Lung (tissue), 12 donors: ENCODE measurements around the gene MAGEB1. TPM values are rescaled to one million over a fixed set of nuclear protein-coding genes. Genes with fewer than 3 reads are reported as not detected.

Source experiments
- ATAC-seq: fragments of 200-7000 bp; cut with Tn5 transposase; one replicate; pipeline ENCODE4 v1.9.1; 2020; ENCODE audit warnings: moderate number of reproducible peaks; ENCODE audit not compliant: insufficient read depth, low FRiP score
- DNase-seq, 3 donors: peaks; one replicate each; pipeline ENCODE4 v3.0.0-alpha.2; 2013 to 2017
- H3K27ac ChIP-seq, 2 donors: one replicate each; pipeline ENCODE4 v1.5.1; 2013; ENCODE audit warnings: mild to moderate bottlenecking in 2 of 2, moderate library complexity in 2 of 2, control low read depth in 1 of 2, inconsistent platforms in 1 of 2, low read depth in 1 of 2, low read length in 1 of 2
- H3K27me3 ChIP-seq, 3 donors: one replicate each; pipeline ENCODE4 v1.5.1; 2013; ENCODE audit warnings: low read length in 2 of 3; ENCODE audit not compliant: control insufficient read depth in 3 of 3, insufficient read depth in 3 of 3
- H3K36me3 ChIP-seq, 4 donors: one replicate each; pipeline ENCODE4 v1.5.1; 2013; ENCODE audit warnings: low read length in 4 of 4, mild to moderate bottlenecking in 1 of 4, moderate library complexity in 1 of 4; ENCODE audit not compliant: control insufficient read depth in 4 of 4, insufficient read depth in 4 of 4
- H3K4me1 ChIP-seq, 5 donors: one replicate each; pipeline ENCODE4 v1.5.1; 2013; ENCODE audit warnings: low read length in 5 of 5, mild to moderate bottlenecking in 2 of 5, moderate library complexity in 1 of 5; ENCODE audit not compliant: control insufficient read depth in 5 of 5, insufficient read depth in 5 of 5
- H3K4me3 ChIP-seq: one replicate; pipeline ENCODE4 v1.5.1; 2013; ENCODE audit warnings: mild to moderate bottlenecking, control low read depth, moderate library complexity
- H3K9ac ChIP-seq, 2 donors: one replicate each; pipeline ENCODE4 v1.5.1; 2013; ENCODE audit warnings: low read length in 2 of 2, control low read depth in 1 of 2; ENCODE audit not compliant: insufficient read depth in 1 of 2
- H3K9me3 ChIP-seq, 4 donors: one replicate each; pipeline ENCODE4 v1.5.1; 2013; ENCODE audit warnings: low read length in 3 of 4, mild to moderate bottlenecking in 1 of 4, moderate library complexity in 1 of 4; ENCODE audit not compliant: control insufficient read depth in 4 of 4, insufficient read depth in 3 of 4
- WGBS, 2 donors: extraction: QIAGEN DNeasy Blood & Tissue Kit; methylation state at CpG; one replicate each; pipeline ENCODE4 v1.1.7; 2013; 5-methylcytosine and 5-hydroxymethylcytosine counted together
- polyA plus RNA-seq, 2 donors: library from polyadenylated mRNA; stranded (reverse); fragments of 200-250 nt; gene quantifications; one replicate each; pipeline ENCODE4 v1.2.1, GENCODE V29; 2013
- total RNA-seq, 2 donors: library from RNA; depleted of rRNA in 1 of 2; stranded (reverse); fragments of >200 nt in 1 of 2; gene quantifications; one replicate each; pipeline ENCODE4 v1.2.1, GENCODE V29; 2014 to 2021
- TF ChIP-seq, protein P1 (sequence below): IDR thresholded peaks from 2 replicates; pipeline ENCODE4 v1.5.1; 2012; ENCODE audit warnings: mild to moderate bottlenecking; ENCODE audit errors: control extremely low read depth, extremely low read depth
- donor health status: control.
- donor health status: control.
- donor health status: Bipolar disorder and iron deficiency.
- donor health status: healthy.
- donor health status: DM: yes; HTN: yes; CAD: no.

Gene MAGEB1
- total and polyA plus RNA-seq, 4 donors = not detected

DNA sequence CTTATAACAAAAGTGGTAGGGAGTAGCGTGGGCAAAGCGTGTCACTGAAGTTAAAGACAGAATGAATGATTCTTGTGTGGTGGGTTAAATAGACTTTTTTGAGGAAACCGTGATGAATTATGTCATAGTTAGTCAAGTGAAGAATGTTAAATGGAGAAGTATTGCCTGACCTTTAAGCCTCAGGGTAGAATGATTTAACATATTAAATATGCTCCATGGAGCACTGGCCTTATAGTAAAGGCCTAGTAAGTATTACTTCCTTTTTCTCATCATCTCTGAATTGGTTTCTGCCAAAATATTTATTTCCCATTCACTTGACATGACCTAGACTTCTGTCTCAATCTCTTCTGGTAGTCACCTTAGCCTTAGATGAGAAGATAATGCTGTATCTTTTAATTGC is 23.7 kb downstream of the MAGEB1 start:
- Histone ChIP-seq H3K4me3 (no peak overlapping the region), H3K4me1 (no peaks in the 10 kb centered on the region), H3K9ac (no peak overlapping the region), H3K27ac (no peak overlapping the region), H3K27me3 (peaks cover 0 to 11% (median 0%) of the 10 kb centered on the region in 3 donors), H3K9me3 (no peaks in the 10 kb centered on the region), H3K36me3 (no peaks in the 10 kb centered on the region)
- DNase-seq (no peak), ATAC-seq (no peak)
- WGBS, 2 donors = 77 to 95% methylated on average over 3 of the region's 3 CpGs
- TF ChIP-seq, protein P1, sequence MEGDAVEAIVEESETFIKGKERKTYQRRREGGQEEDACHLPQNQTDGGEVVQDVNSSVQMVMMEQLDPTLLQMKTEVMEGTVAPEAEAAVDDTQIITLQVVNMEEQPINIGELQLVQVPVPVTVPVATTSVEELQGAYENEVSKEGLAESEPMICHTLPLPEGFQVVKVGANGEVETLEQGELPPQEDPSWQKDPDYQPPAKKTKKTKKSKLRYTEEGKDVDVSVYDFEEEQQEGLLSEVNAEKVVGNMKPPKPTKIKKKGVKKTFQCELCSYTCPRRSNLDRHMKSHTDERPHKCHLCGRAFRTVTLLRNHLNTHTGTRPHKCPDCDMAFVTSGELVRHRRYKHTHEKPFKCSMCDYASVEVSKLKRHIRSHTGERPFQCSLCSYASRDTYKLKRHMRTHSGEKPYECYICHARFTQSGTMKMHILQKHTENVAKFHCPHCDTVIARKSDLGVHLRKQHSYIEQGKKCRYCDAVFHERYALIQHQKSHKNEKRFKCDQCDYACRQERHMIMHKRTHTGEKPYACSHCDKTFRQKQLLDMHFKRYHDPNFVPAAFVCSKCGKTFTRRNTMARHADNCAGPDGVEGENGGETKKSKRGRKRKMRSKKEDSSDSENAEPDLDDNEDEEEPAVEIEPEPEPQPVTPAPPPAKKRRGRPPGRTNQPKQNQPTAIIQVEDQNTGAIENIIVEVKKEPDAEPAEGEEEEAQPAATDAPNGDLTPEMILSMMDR = no peak

DNA sequence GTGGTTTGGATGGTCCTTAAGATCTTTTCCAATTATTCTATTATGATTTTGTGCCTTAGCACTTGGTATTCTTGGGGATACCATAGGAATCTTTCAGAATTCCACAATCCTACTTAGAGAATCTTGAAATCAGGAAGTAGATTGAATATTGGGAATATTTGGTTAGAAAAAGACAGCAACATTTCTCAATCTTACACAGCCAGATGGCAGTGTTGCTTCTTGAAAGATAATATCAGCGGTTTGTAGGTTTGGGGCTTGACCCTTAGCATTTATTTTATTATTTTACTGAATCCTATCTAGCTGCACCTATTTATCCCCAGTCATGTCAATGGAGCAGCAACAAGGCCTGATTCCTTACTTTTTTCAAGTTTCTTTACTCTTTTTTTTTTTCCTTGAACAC is 28.6 kb downstream of the MAGEB1 start:
- Histone ChIP-seq H3K9me3 (no peaks in the 10 kb centered on the region), H3K4me1 (no peaks in the 10 kb centered on the region), H3K36me3 (no peaks in the 10 kb centered on the region), H3K9ac (no peak overlapping the region), H3K4me3 (no peak overlapping the region), H3K27ac (no peak overlapping the region), H3K27me3 (peaks cover 0 to 10% (median 0%) of the 10 kb centered on the region in 3 donors)
- DNase-seq (peak in 2 of 3 donors; percentile 1 to 11), ATAC-seq (no peak)
- TF ChIP-seq, protein P1 = no peak
- 12 to 25% methylated on average over 1 of the region's 1 CpG for WGBS, 2 donors

DNA sequence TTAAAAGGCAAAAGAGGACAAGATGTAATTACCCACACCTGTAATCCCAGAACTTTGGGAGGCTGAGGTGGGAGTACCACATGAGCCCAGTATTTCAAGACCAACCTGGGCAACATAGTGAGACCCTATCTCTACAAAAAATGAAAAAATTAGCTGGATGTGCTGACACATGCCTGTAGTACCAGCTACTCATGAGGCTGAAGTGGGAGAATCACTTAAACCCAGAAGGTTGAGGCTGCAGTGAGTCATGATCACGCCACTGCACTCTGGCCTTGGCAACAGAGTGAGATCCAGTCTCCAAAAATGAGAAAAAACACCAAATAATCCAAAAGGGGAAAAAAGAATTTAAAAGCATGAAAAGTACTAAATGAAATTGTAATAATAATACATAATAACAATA is 31.4 kb downstream of the MAGEB1 start:
- TF ChIP-seq, protein P1 = no peak
- peaks cover 0 to 2% (median 0%) of the 10 kb centered on the region in 3 donors for H3K27me3 ChIP-seq
- H3K9ac ChIP-seq = no peak overlapping the region
- H3K27ac ChIP-seq = no peak overlapping the region
- DNase-seq = no peak
- no peaks in the 10 kb centered on the region for H3K4me1 ChIP-seq
- ATAC-seq = no peak
- no peaks in the 10 kb centered on the region for H3K36me3 ChIP-seq
- 73 to 88% methylated on average over 1 of the region's 1 CpG for WGBS, 2 donors
- no peak overlapping the region for H3K4me3 ChIP-seq
- H3K9me3 ChIP-seq = no peaks in the 10 kb centered on the region

DNA sequence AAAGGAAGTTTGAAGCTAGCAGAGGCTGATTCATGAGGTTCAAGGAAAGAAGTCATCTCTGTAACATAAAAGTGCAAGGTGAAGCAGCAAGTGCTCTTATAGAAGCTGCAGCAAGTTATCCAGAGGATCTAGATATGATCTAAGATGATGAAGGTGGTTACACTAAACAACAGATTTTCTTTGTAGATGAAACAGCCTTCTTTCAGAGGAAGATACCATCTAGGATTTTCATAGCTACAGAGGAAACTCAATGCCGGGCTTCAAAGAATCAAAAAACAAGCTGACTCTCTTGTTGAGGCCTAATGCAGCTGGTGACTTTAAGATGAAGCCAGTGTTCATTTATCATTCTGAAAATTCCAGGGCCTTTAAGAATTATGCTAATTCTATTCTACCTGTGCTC is 33.5 kb downstream of the MAGEB1 start:
- ATAC-seq = no peak
- no peak overlapping the region for H3K27ac ChIP-seq
- no peaks in the 10 kb centered on the region for H3K36me3 ChIP-seq
- DNase-seq = no peak
- no peak overlapping the region for H3K9ac ChIP-seq
- H3K4me3 ChIP-seq = no peak overlapping the region
- no peaks in the 10 kb centered on the region for H3K9me3 ChIP-seq
- TF ChIP-seq, protein P1 = no peak
- 75 to 93% methylated on average over 1 of the region's 1 CpG for WGBS, 2 donors
- H3K4me1 ChIP-seq = no peaks in the 10 kb centered on the region
- peaks cover 0 to 2% (median 2%) of the 10 kb centered on the region in 3 donors for H3K27me3 ChIP-seq
